CD4-positive, alpha-beta T cell treated with Interleukin-15 for 1 hour (primary cell): ENCODE data around the gene CCZ1B.
"Not testable (repeated sequence)": the region's sequence is repeated elsewhere in the genome, so short reads cannot be mapped to it uniquely, and the experiment has no call there.

ENCODE experiments used
- DNase-seq: peaks from one replicate; pipeline ENCODE4 v3.0.0-alpha.2; 2020

The CCZ1B gene

DNA sequence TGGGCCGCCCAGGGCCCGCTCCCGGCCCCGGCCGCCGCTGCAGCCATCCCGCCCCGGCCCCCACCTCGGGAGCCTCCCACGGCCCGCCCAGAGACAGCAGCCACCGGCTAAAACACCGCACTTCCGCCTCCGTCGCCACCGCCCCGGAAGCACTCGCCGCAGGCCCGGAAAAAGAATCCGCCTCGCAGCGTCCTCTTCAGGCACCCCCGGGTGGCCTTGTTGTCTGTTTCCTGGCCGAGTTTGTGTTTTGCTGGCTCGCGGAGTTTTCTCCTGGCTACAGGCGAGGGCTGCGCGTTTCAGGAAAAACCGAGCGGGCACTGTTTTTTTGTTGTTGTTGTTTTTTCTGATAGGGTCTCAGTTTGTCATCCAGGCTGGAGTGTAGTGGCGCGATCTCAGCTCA lies at the start of gene CCZ1B:
Gene CCZ1B (minus strand): TSS at position 125 of the 400 bp plus-strand sequence. CDS start 78 bp downstream, at position 47.
- DNase-seq = peak; percentile 84

DNA sequence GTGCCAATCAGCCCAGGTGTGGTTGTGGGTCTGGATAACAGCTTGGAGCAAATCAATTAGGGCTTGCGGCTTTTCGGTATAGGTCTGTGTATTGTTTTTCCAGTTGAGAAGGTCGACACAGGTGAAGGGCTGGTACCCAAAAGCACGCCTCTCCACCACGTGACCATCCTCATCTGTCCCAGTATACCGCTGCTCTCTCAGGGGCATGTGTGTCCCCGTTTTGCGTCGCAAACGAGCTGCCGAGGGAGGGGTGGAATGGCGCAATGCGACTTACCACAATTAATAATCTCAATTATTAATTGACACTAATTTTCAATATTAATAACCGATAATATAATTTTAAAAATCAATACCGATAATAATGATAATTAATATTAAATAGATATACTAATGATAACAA lies 48.9 kb upstream of the CCZ1B start:
- not testable (repeated sequence) for DNase-seq

DNA sequence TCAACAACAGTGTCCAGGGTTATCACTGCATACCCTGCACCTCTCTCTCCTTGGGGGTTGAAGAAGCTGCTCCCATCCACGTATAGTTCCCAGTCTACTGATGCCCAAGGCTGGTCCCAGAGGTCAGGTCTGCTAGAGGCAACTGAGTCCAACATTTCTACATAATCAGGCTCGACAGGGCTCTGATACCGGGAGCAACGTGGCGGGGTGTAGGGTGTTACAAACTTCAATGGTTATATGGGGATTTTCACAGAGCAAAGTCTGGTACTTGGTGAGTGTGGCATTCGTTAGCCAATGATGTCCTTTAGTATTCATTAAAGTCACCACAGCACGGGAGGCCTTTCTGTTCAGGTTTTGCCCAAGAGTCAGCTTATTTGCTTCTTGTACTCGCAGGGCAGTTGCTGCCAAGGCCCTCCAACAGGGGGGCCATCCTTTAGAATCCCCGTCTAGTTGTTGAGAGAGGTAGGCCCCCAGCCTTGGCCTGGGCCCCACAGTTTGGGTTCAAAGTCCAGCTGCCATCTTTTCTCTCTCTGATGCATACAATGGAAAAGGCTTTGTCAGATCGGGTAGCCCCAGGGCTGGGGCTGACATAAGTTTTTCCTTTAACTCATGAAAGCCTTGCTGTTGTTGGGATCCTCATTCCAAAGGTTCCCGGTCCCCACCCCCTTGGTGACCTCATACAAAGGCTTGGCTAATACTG lies 46.3 kb upstream of the CCZ1B start:
- DNase-seq = not testable (repeated sequence)

DNA sequence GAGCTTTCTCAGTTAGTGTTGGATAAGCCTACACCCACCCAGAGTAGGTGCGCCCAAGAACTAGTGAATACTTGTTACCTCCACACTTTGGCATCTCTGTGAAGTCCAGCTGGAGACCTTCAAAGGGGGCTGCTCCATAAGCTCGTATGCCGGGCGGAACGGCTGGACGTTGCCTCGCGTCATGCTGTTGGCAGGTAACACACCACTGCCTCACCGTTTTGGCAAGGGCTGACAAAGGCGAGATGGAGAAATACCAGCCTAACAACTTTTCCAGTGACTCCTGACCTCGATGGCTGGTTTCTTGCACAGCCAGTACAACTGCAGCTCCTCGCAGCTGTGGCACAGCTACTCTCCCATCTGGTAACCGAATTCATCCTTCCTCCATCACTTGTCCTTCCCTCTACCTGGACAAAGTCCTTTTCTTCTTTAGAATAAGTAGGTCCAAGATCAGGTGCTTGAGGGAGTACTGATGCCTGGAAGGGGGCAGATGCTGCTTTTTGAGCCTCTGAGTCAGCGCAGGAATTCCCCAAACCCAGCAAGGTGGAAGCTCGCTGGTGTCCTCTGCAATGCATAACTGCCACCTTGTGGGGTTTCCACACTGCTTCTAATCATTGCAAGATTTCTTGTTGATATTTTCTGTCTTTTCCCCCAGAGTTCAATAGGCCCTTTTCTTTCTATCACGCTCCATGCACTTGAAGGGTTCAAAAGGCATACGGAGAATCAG lies 45.5 kb upstream of the CCZ1B start:
- not testable (repeated sequence) for DNase-seq

DNA sequence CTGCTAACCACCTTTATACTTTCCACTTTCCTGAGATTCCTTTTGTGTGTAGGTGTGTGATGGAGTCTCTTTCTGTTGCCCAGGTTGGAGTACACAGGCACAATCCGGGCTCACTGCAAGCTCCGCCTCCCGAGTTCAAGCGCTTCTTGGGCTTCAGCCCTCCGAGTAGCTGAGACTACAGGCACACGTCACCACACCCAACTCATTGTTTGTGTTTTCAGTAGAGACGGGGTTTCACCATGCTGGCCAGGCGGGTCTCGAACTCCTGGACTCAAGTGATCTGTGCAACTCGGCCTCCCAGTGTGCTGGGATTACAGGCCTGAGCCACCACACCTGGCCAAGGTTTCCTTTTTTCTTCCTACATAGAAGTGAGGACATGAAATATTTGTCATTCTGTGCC lies 38.7 kb upstream of the CCZ1B start:
- DNase-seq = not testable (repeated sequence)

DNA sequence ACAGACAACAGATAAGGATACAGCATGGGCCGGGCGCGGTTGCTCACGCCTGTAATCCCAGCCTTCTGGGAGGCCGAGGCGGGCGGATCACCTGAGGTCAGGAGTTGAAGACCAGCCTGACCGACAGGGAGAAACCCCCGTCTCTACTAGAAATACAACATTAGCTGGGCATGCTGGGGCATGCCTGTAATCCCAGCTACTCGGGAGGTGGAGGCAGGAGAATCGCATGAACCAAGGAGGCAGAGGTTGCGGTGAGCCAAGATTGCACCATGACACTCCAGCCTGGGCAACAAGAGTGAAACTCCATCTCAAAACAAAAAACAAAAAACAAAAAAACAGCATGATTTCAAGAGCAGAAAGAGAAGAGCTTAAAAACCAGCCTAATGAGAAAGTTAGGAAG lies 38.1 kb upstream of the CCZ1B start:
- DNase-seq = not testable (repeated sequence)

DNA sequence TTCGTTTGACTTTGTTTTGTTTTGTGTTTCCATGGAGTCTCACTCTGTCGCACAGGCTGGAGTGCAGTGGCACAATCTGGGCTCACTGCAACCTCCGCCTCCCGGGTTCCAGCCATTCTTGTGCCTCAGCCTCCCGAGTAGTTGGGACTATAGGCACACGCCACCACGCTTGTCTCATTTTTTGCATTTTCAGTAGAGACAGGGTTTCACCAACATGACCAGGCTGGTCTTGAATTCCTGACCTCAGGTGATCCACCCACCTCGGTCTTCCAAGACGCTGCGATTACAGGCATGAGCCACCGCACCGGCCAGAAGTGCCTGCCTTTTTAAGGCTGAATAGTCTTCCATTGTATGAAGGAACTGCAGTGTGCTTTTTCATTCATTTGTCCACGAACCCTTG lies 36.8 kb upstream of the CCZ1B start:
- not testable (repeated sequence) for DNase-seq

DNA sequence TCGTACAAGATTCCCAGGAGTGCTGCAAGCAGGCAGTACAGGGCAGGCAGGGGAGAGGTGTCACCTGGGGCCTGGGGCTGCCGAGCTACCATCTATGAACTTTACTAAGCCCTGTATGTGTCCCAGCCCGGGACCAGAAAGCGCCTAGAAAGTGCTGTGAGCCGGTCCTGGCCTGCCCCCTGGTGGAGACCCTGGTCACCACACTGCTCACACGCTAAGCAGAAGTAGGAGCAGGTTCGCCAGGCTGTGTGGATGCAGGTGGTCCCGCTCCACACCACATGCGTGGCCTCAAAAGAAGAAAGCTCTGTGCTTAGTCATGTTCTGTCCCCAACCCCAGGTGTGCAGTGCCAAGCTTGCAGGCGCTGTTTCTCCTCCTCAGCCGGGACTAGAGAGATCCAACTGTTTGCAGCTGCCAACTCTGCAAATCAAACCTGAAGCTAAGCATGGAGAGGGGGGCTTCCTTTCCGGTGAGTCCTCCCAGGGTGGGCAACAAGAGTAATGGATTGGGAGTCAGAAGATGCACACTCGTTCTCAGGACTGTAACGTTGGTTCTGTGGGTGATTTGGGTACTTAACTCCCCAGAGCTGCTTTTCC lies 31.7 kb upstream of the CCZ1B start:
- peak; percentile 80 for DNase-seq

DNA sequence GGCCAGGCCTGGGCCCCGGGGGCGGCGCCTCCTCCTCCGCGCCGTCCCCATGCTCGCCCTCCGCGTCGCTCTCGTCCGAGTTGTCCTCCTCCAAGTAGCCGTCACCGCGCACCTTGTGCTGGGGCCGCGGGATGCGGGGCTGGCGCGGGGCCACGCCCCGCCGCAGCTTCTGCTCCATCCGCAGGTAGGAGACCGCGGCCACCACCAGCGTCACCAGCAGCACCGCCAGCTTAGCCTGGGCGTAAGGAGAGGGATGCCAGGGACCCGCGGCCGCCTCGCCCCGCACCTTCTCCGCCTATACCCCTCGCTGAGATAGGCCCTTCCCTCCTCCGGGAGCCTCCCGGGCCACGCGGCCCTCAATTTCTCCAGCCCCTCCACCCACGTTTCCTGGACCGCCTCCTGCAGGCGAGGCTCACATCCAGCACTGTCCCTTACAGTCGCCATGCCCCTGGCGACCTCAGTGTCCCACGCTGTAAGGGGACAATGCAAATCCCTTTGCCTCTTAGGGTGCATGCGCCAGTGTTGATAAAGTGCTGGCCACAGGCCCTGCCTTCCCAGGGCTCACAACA lies 29.6 kb upstream of the CCZ1B start:
- DNase-seq = not testable (repeated sequence)

DNA sequence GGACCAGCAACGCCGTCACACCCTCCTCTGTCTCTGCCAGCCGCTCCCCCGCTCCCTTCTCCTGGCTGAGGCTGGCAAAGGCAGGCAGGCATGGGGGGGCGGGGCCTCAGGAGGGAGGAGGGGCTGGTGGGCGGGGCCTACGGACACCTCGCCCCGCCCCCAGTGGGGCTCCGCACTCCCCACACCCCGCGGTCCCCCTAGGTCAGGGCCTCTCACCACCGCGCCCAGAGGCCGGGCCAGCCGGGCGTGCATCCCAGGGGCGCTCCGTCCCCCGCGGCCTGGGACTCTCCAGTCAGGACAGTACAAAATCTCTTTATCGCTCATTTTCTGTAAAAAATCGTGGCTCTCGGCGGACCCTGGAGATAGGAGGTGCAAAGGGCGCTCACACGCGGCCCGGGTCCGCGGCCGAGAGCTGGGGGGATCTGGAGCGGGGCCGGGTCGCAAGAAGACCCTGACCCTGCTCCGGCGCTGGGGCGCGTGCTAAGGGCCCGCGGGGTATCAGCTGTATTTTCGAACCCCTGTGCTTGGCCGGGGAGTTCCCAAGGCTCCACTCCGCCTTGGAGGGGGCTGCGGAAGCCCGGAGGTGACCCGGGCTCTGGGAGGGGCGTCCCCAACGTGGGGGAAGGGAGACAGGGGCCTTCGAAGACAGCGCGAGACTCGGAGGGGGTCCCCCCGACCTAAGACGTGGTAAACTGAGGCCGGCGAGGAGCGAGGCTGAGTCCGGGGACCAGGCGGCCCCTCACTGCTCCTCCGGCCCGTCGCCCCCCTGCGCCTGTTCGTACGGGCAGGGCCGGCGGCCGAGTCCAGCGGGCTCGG lies 28.9 kb upstream of the CCZ1B start:
- not testable (repeated sequence) for DNase-seq

DNA sequence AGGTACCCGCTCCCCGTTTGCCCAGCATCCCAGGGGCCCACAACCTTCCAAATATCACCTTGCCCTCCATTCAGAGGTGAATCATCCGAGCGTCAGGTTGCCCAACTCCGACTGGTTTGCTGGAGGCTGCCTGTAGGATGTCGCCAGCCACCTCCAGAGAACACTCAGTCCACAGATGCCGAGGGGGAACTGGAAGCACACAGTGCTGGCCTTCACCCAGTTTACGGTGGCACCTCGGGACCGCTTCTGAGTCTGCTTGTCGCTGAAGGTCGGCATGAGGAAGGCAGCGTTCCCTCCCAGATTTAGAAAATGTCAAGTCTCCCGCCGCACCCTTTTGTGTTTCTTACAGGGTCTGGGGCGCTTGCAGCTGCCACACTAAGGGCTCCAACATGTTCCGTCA lies 27.6 kb upstream of the CCZ1B start:
- not testable (repeated sequence) for DNase-seq

DNA sequence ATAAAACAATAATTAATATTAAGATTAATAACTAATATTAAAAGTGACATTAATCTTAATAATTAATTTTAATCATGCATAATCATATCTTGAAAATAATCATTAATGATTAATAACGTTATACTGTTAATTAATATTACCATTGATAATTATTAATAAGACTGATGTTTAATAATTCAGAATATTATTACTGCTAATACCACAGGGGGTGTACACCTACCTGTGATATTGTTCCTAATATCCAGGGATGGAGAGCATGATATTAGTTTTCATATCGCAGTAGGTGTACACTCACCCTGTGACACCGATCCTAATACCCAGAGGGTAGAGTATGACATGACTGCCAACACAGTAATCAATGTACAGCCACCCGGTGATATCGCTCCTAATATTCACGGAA lies 23.1 kb upstream of the CCZ1B start:
- DNase-seq = not testable (repeated sequence)

DNA sequence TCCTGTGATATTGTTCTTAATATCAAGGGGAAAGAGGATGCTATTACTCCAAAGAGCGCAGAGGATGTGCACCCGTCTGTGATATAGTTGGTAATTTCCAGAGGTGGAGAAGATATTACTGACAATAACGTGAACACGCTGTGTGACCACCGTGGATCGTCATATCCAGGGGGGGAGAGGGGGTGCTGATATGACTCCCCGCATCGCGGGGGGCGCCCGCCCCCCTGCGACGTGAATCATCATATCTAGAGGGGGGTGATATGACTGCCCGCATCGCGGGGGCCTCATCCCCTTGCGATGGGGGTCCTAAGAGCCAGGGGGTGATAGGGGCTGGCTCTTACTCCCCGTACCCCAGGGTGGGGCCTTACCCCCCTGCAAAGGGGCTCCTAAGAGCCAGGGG lies 21.7 kb upstream of the CCZ1B start:
- not testable (repeated sequence) for DNase-seq

DNA sequence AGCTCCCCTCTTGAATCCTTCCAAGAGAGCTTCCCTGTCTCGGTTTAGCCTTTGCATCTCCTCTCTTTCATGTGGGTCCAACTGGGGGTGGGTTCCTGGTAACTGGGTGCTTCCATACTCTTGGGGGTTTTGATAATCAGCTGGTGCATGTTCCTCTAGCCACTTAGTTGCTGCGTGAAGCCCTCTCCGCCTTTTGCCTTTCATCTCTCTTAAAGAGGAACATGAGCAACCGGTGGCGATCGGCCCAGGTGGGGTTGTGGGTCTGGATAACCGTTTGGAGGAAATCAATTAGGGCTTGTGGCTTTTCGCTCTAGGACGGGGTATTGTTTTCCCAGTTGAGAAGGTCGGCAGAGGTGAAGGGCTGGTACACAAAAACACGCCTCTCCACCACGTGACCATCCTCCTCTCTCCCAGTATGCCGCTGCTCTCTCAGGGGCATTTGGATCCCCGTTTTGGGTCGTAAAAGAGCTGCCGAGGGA lies 19.9 kb upstream of the CCZ1B start:
- DNase-seq = not testable (repeated sequence)

DNA sequence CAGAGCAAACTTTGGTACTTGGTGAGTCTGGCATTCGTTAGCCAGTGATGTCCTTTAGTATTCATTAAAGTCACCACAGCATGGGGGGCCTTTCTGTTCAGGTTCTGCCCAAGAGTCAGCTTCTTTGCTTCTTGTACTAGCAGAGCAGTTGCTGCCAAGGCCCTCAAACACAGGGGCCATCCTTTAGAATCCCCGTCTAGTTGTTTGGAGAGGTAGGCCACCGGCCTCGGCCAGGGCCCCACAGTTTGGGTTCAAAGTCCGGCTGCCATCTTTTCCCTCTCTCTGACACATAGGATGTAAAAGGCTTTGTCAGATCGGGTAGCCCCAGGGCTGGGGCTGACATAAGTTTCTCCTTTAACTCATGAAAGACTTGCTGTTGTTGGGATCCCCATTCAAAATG lies 17.6 kb upstream of the CCZ1B start:
- DNase-seq = not testable (repeated sequence)

DNA sequence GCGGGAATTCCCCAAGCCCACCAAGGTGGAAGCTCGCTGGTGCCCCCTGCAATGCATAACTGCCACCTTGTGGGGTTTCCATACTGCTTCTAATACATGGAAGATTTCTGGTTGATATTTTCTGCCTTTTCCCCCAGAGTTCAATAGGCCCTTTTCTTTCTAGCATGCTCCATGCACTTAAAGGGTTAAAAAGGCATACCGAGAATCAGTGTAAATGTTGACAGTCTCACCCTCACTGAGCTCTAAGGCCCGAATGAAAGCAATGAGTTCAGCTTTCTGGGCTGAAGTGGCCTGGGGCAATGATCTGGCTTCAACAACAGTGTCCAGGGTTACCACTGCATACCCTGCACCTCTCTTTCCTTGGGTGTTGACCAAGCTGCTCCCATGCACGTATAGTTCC lies 17.0 kb upstream of the CCZ1B start:
- DNase-seq = not testable (repeated sequence)

DNA sequence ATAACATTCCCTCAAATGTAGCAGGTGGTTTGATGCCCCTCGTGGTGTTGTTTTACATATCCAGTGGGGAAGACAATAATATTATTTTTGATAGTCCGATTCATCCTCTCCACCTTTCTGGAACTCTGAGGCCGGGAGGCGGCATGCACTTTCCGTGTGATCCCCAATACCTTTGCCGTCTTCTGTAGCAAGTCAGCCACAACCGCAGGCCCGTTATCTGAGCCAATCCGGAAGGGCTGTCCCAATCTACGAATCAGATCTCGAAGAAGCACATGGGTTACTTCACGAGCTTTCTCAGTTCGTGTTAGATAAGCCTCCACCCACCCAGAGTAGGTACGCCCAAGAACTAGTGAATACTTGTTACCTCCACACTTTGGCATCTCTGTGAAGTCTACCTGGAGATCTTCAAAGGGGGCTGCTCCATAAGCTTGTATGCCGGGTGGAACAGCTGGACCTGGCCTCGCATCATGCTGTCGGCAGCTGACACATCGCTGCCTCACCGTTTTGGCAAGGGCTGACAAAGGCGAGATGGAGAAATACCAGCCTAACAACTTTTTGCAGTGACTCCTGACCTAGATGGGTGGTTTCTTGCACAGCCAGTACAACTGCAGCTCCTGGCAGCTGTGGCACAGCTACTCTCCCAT lies 16.3 kb upstream of the CCZ1B start:
- DNase-seq = not testable (repeated sequence)

DNA sequence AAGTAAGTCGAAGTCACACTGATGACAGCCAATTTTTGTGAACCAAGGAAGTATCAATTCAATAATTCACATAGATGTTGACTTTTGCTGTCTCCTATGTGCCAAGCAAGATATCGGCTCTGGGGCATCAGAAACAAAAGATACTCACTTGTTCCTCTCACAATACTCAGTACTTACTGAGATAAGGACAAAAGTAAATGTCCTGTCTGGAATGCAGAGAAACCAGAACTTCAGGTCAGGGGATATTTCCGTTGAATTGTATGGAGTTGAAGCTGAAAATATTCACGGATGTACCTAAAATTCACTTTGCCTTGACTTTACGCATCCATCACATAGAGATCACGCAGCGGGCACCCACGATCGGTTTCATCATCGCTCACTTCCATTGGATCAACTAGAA lies 11.0 kb upstream of the CCZ1B start:
- DNase-seq = not testable (repeated sequence)

DNA sequence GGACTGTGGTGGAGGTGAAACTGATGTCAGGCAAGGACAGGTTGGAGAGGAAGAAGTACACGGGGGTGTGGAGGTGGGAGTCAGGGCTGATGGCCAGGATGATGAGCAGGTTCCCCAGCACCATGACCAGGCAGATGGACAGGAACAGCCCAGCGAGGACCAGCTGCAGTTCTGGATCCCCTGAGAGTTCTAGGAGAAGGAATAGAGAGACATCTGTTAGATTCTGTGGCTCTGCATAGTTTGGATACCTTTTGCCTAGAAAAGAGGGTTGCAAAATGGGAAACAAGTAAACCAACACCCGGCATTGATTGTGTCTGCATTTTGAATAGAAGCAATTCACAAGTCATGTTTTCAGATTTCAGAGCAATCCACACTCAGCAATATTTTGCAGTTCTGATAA lies 9.4 kb upstream of the CCZ1B start:
- DNase-seq = not testable (repeated sequence)

DNA sequence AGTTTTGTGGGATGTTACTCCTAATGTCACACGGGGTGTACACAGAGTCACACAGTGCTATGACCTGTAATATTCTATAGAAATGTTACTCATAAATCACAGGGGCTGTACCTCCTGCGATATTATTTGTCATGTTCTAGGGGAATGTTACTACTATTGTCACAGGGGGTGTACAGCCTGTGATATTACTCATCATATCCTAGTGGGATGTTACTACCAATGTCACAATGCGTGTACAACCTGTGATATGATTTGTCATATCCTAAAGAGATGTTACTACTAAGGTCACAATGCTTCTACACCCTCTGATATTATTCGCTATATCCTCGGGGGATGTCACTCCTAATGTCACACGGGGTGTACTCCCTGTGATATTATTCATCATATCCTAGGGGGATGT lies 7.6 kb upstream of the CCZ1B start:
- no peak for DNase-seq

DNA sequence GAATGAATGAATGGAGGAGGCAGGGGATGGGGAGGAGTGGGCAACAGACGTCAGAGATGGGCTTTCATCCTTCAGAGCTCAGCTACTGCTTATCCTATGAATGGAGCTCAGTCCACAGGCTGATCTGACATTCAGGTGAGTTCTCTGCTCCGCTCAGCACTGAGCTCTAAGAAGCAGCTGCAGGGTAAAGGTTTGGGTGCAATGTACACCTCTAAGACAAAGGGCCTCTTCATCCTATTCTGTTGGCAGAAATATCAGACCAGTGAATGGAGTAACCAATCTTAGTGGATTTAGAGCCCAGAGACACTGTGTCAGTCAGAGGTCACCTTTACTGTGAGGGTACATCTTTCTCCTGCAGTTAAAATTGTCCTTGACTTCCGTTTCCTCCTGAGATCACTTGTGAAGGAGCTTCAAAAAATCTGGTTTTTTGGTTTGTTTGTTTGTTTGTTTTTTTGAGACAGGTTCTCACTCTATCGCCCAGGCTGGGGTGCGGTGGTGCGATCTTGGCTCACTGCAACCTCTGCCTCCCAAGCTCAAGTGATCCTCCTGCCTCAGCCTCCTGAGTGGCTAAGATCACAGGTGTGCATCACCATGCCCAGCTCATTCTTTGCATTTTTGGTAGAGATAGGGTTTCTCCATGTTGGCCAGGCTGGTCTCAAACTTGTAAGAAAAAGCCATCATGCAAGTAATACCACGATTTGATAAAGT lies 5.1 kb upstream of the CCZ1B start:
- no peak for DNase-seq
